SK-N-SH (cell line): Measurements from ENCODE around the gene AKR1A1. TPM values are rescaled to one million over a fixed set of nuclear protein-coding genes. Genes with fewer than 3 reads are reported as not detected.
"Not testable (repeated sequence)": the region's sequence is repeated elsewhere in the genome, so short reads cannot be mapped to it uniquely, and the experiment has no call there.

Source experiments
- CTCF ChIA-PET: fragments of 300-600, 350-600 bp; formaldehyde crosslinking; extraction: SDS; loops from one replicate; lab custom pipeline; 2021; lab: Yijun Ruan, JAX
- POLR2A ChIA-PET: fragments of 350-600 bp; sonication (Branson Sonifier 250); formaldehyde crosslinking; extraction: SDS; loops from one replicate; lab custom pipeline; 2020; ENCODE audit warnings: antibody characterized with exemption, inconsistent platforms; lab: Yijun Ruan, JAX
- DNase-seq: peaks from one replicate; pipeline ENCODE4 v3.0.0; 2012
- H2AFZ ChIP-seq: fragments of 200-600 bp; sonication (generic); 2 replicates; pipeline ENCODE4 v1.8.1; 2016; ENCODE audit warnings: antibody characterized with exemption, mild to moderate bottlenecking, low read depth
- H3F3A ChIP-seq: fragments of 200-600 bp; sonication (generic); replicated peaks from 2 replicates; pipeline ENCODE3; 2016; ENCODE audit warnings: antibody characterized with exemption, mild to moderate bottlenecking; ENCODE audit not compliant: insufficient read depth
- H3K27ac ChIP-seq, 2 experiments: fragments of 200-500 bp in 1 of 2; fragments of 200-600 bp in 1 of 2; sonication (Bioruptor generic) in 1 of 2; sonication (generic), shearing (Covaris generic) in 1 of 2; 2 replicates each; pipeline versions ENCODE4 v1.5.1 to v1.6.1; 2014 to 2016; ENCODE audit warnings: low read depth in 2 of 2, inconsistent platforms in 1 of 2, low read length in 1 of 2, mild to moderate bottlenecking in 1 of 2, mixed read lengths in 1 of 2
- H3K27me3 ChIP-seq: fragments of 200-600 bp; sonication (generic), shearing (Covaris generic); 2 replicates; pipeline ENCODE4 v1.6.1; 2016; ENCODE audit warnings: mixed run types; ENCODE audit not compliant: insufficient read depth
- H3K36me3 ChIP-seq, 2 experiments: fragments of 200-500 bp in 1 of 2; fragments of 200-600 bp in 1 of 2; sonication (Bioruptor generic) in 1 of 2; sonication (generic) in 1 of 2; replicated peaks in 1 of 2; 2 replicates each; pipeline versions ENCODE3 to v1.5.1; 2014 to 2016; ENCODE audit warnings: low read length in 1 of 2, mild to moderate bottlenecking in 1 of 2; ENCODE audit not compliant: insufficient read depth in 2 of 2, control insufficient read depth in 1 of 2
- H3K4me1 ChIP-seq, 2 experiments: fragments of 200-500 bp in 1 of 2; fragments of 200-600 bp in 1 of 2; sonication (Bioruptor generic) in 1 of 2; sonication (generic), shearing (Covaris generic) in 1 of 2; 2 replicates each; pipeline versions ENCODE4 v1.5.1 to v1.6.1; 2014 to 2016; ENCODE audit warnings: low read depth in 1 of 2, low read length in 1 of 2, mixed run types in 1 of 2; ENCODE audit not compliant: insufficient read depth in 2 of 2, control insufficient read depth in 1 of 2
- H3K4me2 ChIP-seq: fragments of 200-600 bp; sonication (generic), shearing (Covaris generic); 2 replicates; pipeline ENCODE4 v1.6.1; 2017; ENCODE audit warnings: mixed run types
- H3K4me3 ChIP-seq, 2 experiments: fragments of 200-500 bp in 1 of 2; fragments of 200-600 bp in 1 of 2; sonication (Bioruptor generic) in 1 of 2; sonication (generic), shearing (Covaris generic) in 1 of 2; 2 replicates each; pipeline versions ENCODE4 v1.5.1 to v1.8.1; 2014 to 2016; ENCODE audit warnings: low read depth in 2 of 2, inconsistent platforms in 1 of 2, low read length in 1 of 2, mild to moderate bottlenecking in 1 of 2, mixed read lengths in 1 of 2, moderate library complexity in 1 of 2
- H3K79me2 ChIP-seq: fragments of 200-600 bp; sonication (generic); 2 replicates; pipeline ENCODE4 v1.8.1; 2017; ENCODE audit warnings: mild to moderate bottlenecking; ENCODE audit not compliant: insufficient read depth
- H3K9ac ChIP-seq: fragments of 200-600 bp; sonication (generic); 2 replicates; pipeline ENCODE4 v1.6.1; 2017; ENCODE audit warnings: mixed run types
- H3K9me2 ChIP-seq: fragments of 200-600 bp; sonication (generic); 2 replicates; pipeline ENCODE4 v1.6.1; 2017; ENCODE audit warnings: mixed run types
- H3K9me3 ChIP-seq: fragments of 200-600 bp; sonication (generic); 2 replicates; pipeline ENCODE4 v1.6.1; 2017; ENCODE audit warnings: mixed run types, mild to moderate bottlenecking, moderate library complexity
- H4K20me1 ChIP-seq: fragments of 200-600 bp; sonication (generic); 2 replicates; pipeline ENCODE4 v1.6.1; 2017; ENCODE audit warnings: mild to moderate bottlenecking, mixed run types; ENCODE audit not compliant: insufficient read depth
- FOSL2 ChIP-seq: IDR thresholded peaks from 2 replicates; pipeline ENCODE4 v1.4.0; 2012; ENCODE audit warnings: low read depth, mild to moderate bottlenecking, moderate library complexity, borderline replicate concordance
- FOXM1 ChIP-seq: IDR thresholded peaks from 2 replicates; pipeline ENCODE4 v1.4.0; 2012; ENCODE audit warnings: low read depth, mild to moderate bottlenecking
- GATA2 ChIP-seq: sonication (generic); formaldehyde crosslinking; IDR thresholded peaks from 2 replicates; pipeline ENCODE4 v1.5.0; 2020; ENCODE audit warnings: mild to moderate bottlenecking, missing genetic modification reagents
- JUND ChIP-seq: IDR thresholded peaks from 2 replicates; pipeline ENCODE4 v1.4.0; 2012
- MXI1 ChIP-seq: IDR thresholded peaks from 2 replicates; pipeline ENCODE4 v1.6.1; 2012; ENCODE audit warnings: mild to moderate bottlenecking, low read depth, low read length, improper control_type of control experiment
- NFIC ChIP-seq: IDR thresholded peaks from 2 replicates; pipeline ENCODE4 v1.4.0; 2012; ENCODE audit warnings: borderline replicate concordance
- RAD21 ChIP-seq: IDR thresholded peaks from 2 replicates; pipeline ENCODE4 v1.6.1; 2012; ENCODE audit warnings: mild to moderate bottlenecking, low read length
- SIN3A ChIP-seq: IDR thresholded peaks from 2 replicates; pipeline ENCODE4 v1.6.1; 2012; ENCODE audit warnings: low read depth, mild to moderate bottlenecking, low read length, moderate library complexity, borderline replicate concordance
- SMC3 ChIP-seq: IDR thresholded peaks from 2 replicates; pipeline ENCODE4 v1.6.1; 2012; ENCODE audit warnings: low read depth, low read length, improper control_type of control experiment
- TCF12 ChIP-seq: IDR thresholded peaks from 2 replicates; pipeline ENCODE4 v1.4.0; 2012
- WGBS: methylation state at CpG from one replicate; pipeline ENCODE4 v1.1.6; 2017; ENCODE audit warnings: low lambda C conversion rate; 5-methylcytosine and 5-hydroxymethylcytosine counted together
- polyA plus RNA-seq, 3 experiments: library from polyadenylated mRNA; depleted of rRNA; stranded (reverse); fragments of >200 nt; gene quantifications; 2 replicates each; pipeline ENCODE4 v1.2.3, GENCODE V29; 2012
- TF ChIP-seq, protein P1 (sequence below): fragments of 150-350 bp; IDR thresholded peaks from 2 replicates; pipeline ENCODE4 v1.6.1; 2017; ENCODE audit warnings: antibody characterized with exemption, low read length, low read depth, borderline replicate concordance
- TF ChIP-seq, protein P2 (sequence below): IDR thresholded peaks from 2 replicates; pipeline ENCODE4 v1.4.0; 2012; ENCODE audit warnings: low read depth
- TF ChIP-seq, protein P3 (sequence below): fragments of 200-600 bp; sonication (generic); IDR thresholded peaks from 2 replicates; pipeline ENCODE4 v1.6.1; 2017; ENCODE audit warnings: antibody characterized with exemption, mild to moderate bottlenecking, moderate library complexity

AKR1A1 gene
- polyA plus RNA-seq, 1 of the 3 experiments (the other 2 are of a cell fraction), result 156 TPM

DNA sequence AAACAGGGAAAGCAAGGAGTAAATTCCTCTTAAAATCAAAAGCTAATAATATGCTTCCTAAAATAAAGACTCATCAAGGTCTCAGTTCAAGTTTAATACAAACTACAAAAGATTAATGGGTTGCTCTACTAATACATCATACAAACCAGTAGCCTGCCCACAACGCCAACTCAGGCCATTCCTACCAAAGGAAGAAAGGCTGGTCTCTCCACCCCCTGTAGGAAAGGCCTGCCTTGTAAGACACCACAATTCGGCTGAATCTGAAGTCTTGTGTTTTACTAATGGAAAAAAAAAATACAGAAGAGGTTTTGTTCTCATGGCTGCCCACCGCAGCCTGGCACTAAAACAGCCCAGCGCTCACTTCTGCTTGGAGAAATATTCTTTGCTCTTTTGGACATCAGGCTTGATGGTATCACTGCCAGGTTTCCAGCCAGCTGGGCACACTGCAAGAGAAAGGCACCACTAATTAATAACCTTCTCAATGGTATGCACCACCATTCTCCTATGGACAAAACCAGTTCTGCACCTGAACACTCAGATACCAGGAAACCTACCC is 39.6 kb upstream of the AKR1A1 start (continued):
- TF ChIP-seq, protein P1, sequence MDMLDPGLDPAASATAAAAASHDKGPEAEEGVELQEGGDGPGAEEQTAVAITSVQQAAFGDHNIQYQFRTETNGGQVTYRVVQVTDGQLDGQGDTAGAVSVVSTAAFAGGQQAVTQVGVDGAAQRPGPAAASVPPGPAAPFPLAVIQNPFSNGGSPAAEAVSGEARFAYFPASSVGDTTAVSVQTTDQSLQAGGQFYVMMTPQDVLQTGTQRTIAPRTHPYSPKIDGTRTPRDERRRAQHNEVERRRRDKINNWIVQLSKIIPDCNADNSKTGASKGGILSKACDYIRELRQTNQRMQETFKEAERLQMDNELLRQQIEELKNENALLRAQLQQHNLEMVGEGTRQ, result no peak

DNA sequence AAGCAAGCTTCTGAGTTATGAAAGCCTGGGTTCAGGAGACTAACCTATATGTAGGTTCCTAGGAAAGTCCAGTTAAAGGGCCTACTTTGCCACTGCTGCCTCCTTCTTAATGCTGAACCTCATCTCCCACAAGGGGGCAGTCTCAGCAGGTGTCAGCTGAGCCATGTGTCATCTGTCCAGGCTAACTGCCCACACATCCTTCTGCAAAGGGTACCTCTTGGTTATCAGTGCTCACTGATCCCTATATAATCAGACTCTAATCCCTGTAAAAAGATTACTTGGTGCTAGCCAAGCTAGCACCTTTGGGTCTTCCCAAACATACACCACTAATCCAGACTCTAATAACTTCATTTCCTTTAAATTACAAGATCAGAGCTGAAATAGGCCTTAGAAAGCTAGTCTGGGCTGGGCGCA is 38.0 kb upstream of the AKR1A1 start:
- H2AFZ ChIP-seq, result no peak overlapping the region
- H3K79me2 ChIP-seq, result peaks cover 38% of the 10 kb centered on the region
- peaks cover 31% of the 10 kb centered on the region for H3F3A ChIP-seq
- H3K36me3 ChIP-seq, result peaks cover 75 to 76% of the 10 kb centered on the region in 2 experiments
- peak; percentile 66 for DNase-seq
- no peak for TF ChIP-seq FOSL2
- TF ChIP-seq MXI1, result peak; percentile 95
- TF ChIP-seq GATA2 (CRISPR knock-in tag), result no peak
- no peak for TF ChIP-seq JUND
- peak; percentile 31; the same call in 1 of the 2 replicates for TF ChIP-seq TCF12
- TF ChIP-seq SIN3A, result peak; percentile 95
- no peak for TF ChIP-seq FOXM1
- no peak for TF ChIP-seq NFIC
- peak; percentile 75 for TF ChIP-seq RAD21
- TF ChIP-seq, protein P2, sequence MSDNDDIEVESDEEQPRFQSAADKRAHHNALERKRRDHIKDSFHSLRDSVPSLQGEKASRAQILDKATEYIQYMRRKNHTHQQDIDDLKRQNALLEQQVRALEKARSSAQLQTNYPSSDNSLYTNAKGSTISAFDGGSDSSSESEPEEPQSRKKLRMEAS, result peak; percentile 73; the same call in 1 of the 2 replicates
- TF ChIP-seq, protein P3, sequence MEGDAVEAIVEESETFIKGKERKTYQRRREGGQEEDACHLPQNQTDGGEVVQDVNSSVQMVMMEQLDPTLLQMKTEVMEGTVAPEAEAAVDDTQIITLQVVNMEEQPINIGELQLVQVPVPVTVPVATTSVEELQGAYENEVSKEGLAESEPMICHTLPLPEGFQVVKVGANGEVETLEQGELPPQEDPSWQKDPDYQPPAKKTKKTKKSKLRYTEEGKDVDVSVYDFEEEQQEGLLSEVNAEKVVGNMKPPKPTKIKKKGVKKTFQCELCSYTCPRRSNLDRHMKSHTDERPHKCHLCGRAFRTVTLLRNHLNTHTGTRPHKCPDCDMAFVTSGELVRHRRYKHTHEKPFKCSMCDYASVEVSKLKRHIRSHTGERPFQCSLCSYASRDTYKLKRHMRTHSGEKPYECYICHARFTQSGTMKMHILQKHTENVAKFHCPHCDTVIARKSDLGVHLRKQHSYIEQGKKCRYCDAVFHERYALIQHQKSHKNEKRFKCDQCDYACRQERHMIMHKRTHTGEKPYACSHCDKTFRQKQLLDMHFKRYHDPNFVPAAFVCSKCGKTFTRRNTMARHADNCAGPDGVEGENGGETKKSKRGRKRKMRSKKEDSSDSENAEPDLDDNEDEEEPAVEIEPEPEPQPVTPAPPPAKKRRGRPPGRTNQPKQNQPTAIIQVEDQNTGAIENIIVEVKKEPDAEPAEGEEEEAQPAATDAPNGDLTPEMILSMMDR, result peak; percentile 79
- peak; percentile 82 for TF ChIP-seq SMC3
- peaks cover 21% of the 10 kb centered on the region; the same call in 1 of the 2 replicates for H4K20me1 ChIP-seq
- WGBS, result 100% methylated on average over 1 of the region's 1 CpG
- no peak overlapping the region for H3K4me2 ChIP-seq
- no peaks in the 10 kb centered on the region for H3K9me3 ChIP-seq
- no peak overlapping the region for H3K27ac ChIP-seq
- no peaks in the 10 kb centered on the region for H3K9me2 ChIP-seq
- CTCF ChIA-PET, result interaction anchor here (0.7 to 8.4 kb wide), 36 partner anchors 9 to 711 kb away, joined by 3 to 164 read pairs (median 4); partner anchors contain the start of genes AKR1A1, CCDC163, MMACHC and MUTYH
- no peak overlapping the region for H3K9ac ChIP-seq
- H3K4me1 ChIP-seq, result no peaks in the 10 kb centered on the region
- H3K27me3 ChIP-seq, result no peaks in the 10 kb centered on the region
- POLR2A ChIA-PET, result interaction anchor here (0.6 to 3.2 kb wide), 5 partner anchors 9 to 70 kb away, joined by 3 to 29 read pairs (median 3); partner anchors contain the start of genes AKR1A1 and PRDX1
- H3K4me3 ChIP-seq, result no peak overlapping the region

DNA sequence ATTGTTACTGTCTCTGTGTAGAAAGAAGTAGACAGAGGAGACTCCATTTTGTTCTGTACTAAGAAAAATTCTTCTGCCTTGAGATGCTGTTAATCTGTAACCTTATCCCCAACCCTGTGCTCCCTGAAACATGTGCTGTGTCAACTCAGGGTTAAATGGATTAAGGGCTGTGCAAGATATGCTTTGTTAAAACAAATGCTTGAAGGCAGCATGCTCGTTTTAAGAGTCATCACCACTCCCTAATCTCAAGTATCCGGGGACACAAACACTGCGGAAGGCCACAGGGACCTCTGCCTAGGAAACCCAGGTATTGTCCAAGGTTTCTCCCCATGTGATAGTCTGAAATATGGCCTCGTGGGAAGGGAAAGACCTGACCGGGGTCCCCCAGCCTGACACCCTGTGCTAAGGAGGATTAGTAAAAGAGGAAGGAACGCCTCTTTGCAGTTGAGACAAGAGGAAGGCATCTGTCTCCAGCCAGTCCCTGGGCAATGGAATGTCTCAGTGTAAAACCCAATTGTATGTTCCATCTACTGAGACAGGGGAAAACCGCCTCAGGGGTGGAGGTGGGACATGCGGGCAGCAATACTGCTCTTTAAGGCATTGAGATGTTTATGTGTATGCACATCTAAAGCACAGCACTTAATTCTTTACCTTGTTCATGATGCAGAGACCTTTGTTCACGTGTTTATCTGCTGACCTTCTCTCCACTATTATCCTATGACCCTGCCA is 36.9 kb upstream of the AKR1A1 start:
- Histone ChIP-seq H3K79me2 (peaks cover 49% of the 10 kb centered on the region), H3F3A (peaks cover 24% of the 10 kb centered on the region), H3K36me3 (peaks cover 69 to 81% of the 10 kb centered on the region in 2 experiments), H4K20me1 (peaks cover 25% of the 10 kb centered on the region)
- not testable (repeated sequence) for DNase-seq, H2AFZ ChIP-seq, H3K9me2 ChIP-seq, H3K27me3 ChIP-seq, H3K4me2 ChIP-seq, H3K9me3 ChIP-seq, H3K4me3 ChIP-seq, H3K9ac ChIP-seq, H3K4me1 ChIP-seq, H3K27ac ChIP-seq
- WGBS, result 65% methylated on average over 7 of the region's 9 CpGs
- ChIA-PET CTCF (interaction anchor here (1.0 to 8.4 kb wide), 9 partner anchors 13 to 710 kb away, joined by 3 to 164 read pairs (median 11); partner anchors contain the start of genes AKR1A1, CCDC163 and MMACHC), POLR2A (interaction anchor here (3.2 kb wide), 1 partner anchor 8 kb away, joined by 29 read pairs; the partner anchor contains the start of gene PRDX1)
